T47D (cell line): ENCODE data around the gene CPEB1.

Experiments
- DNase-seq, 2 experiments: peaks; one replicate each; pipeline versions ENCODE4 v3.0.0 to v3.0.0-alpha.2; 2011 to 2012; ENCODE audit warnings: low read depth in 1 of 2, low spot score in 1 of 2
- JUND ChIP-seq: IDR thresholded peaks from 2 replicates; pipeline ENCODE4 v1.6.1; 2012; ENCODE audit warnings: low read depth
- in situ Hi-C: cut with HindIII; loops from 2 replicates; pipeline ENCODE4 v1.10.0; 2016; ENCODE audit warnings: low sequenced_read_pairs, low pct_unique_long_range_greater_than_20kb

CPEB1 gene

DNA sequence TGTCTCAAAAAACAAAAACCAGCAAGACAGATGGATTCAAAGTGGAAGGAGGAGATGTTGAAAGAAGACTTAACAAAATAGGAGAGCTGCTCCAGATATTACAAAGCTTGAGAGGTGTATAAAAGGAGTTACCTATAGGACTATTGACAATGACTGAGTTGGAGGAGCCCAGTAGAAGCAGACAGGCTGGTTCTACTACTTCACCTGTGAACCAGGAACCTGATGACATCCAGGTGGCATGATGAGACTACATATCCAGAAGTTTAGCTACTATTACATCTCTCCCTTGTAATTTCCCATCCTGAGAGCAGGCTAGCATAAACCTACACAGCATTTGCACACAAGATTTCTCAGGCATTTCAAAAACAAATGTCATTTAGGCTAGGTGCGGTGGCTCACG lies 49.3 kb downstream of the CPEB1 start:
- no peak for TF ChIP-seq JUND
- peak in 1 of 2 experiments; percentile 79 for DNase-seq
- in situ Hi-C loops = no loop called here

DNA sequence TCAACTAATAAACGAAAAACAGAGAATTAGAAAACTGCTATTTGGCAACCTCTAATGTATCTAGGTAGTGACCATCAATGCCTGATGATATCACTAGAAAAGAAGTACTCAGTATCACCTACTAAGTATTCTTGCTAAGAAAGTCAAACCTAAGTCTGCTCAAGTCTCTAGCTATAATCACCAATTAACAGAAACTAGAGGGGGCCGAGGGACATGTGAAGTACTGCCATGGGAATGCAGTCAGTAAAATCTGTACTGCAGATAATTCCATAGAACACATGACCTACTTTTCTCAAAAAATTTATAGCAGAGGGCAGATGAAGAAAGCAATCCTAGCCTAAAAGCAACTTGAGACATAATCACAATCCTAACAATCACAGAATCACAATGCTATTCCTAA lies 51.4 kb downstream of the CPEB1 start:
- no peak for TF ChIP-seq JUND
- no peak for DNase-seq
- in situ Hi-C loops = no loop called here

DNA sequence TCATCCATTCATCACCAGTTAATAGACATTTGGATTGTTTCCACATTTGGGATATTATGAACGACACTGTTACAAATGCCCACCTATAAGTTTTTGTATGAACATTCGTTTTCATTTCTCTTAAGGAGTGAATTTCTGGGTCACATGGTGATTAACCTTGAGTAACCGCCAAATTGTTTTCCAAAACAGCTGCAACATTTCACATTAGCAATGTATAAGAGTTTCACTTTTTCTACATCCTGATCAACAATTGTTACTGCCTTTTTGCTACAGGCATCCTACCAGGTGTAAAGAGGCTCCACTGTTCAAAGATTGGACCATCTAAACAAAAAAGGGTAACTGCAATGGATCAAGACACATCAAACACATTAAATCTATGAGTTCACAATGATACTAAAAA lies 52.0 kb downstream of the CPEB1 start:
- no peak for DNase-seq
- no peak for TF ChIP-seq JUND
- in situ Hi-C loops = no loop called here

DNA sequence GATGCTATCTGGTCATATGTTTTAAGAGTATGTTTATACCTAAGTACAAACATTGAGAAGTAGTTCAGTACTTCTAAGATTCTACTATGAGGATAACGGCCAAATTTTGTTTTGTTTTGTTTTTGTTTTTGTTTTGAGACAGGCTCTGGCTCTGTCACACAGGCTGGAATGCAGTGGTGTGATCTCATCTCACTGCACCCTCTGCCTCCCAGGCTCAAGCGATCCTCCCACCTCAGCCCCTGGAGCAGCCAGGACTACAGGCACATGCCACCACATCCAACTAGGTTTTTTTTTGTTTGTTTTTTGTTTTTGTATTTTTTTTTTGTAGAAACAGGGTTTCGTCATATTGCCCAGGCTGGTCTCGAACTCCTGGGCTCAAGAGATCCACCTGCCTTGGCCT lies 59.4 kb downstream of the CPEB1 start:
- in situ Hi-C loops = no loop called here
- no peak for DNase-seq
- TF ChIP-seq JUND = no peak

DNA sequence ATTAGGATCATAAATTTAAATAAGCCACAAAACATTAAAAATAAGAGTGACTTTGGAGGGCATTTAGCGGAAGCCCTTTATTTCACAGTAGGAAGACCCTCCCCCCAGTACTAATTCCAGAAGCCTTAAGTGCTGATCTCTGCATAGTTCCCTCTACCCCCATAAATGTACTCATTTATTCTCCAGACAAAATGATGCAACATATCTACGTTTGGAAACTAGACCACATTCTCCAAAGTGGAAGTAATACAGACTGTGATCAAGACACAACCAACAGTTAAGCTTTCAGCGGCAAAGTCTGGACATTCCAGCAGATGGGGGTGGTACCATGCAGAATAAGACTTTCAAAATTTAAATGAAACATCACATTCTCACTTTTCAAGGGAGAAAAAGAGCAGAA lies 62.1 kb downstream of the CPEB1 start:
- DNase-seq = peak in 1 of 2 experiments; percentile 33
- in situ Hi-C loops = no loop called here
- no peak for TF ChIP-seq JUND

DNA sequence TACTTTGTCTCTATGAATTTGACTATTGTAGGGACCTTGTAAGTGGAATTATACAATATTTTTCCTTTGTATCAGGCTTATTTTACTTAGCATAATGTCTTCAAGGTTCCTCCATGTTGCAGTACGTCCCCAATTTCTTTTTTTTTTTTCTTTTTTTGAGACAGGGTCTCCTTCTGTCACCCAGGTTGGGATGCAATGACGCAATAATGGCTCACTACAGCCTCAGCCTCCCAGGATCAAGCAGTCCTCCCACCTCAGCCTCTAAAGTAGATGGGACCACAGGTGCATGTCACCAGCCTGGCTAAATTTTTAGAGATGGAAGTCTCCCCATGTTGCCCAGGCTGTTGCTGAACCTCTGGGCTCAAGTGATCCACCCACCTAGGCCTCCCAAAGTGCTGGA lies 66.5 kb downstream of the CPEB1 start:
- no peak for DNase-seq
- in situ Hi-C loops = no loop called here
- no peak for TF ChIP-seq JUND

DNA sequence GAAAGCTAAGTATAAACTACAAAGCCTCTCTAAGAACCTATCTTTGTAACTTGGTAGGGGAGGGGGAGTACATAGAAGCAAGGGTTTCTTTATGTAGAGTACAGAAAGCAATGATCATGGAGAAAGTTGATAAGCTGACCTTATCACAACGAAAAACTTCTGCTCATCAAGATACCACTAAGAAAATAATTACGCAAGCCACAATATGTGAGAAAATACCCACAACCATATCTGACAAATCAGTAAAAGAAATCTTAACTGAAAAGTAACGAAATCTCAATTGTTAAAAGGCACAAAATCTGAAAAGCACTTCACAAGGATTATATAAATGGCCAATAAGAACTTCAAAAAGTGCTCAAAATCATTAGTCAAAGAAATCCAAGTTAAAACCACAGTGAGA lies 71.8 kb downstream of the CPEB1 start:
- TF ChIP-seq JUND = no peak
- in situ Hi-C loops = no loop called here
- DNase-seq = no peak

DNA sequence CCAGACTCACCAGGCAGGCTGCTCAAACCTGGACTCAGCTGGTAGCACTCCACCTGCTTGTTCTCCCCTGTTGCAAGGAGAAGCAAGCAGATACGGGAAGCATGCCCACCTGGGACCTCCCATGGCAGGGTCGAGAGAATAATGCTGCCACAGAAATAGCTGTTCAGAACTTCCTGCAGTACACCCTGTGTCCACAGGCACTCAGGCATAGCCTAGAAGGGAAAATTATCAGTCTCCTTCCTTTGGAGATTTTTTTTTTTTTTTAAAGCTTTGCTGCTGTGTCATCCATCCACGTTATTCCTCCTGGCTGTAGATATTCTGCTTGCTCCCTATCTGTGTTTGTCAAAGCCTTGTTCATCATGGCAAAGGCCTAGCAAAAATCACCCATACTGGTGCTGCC lies 74.2 kb downstream of the CPEB1 start:
- no peak for TF ChIP-seq JUND
- DNase-seq = no peak
- in situ Hi-C loops = no loop called here

DNA sequence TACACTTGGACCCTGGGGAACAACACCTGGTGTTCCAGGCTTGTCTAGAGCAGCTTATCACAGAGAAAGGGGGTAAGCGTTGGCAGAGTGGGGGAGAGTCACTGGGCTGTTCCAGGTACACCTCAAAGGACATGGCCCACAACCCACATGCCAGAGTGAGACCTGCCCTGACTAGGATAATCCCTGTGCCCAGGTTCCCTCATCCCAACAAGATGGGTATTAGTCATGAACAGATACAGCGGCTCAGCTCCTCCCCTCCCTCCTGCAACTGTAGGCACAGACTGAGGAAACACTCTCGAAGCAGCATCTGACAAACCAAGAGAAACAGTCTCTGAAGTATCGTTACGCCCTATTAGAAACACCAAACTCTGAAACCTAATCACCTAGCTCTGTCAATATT lies 74.9 kb downstream of the CPEB1 start:
- TF ChIP-seq JUND = no peak
- in situ Hi-C loops = no loop called here
- no peak for DNase-seq

DNA sequence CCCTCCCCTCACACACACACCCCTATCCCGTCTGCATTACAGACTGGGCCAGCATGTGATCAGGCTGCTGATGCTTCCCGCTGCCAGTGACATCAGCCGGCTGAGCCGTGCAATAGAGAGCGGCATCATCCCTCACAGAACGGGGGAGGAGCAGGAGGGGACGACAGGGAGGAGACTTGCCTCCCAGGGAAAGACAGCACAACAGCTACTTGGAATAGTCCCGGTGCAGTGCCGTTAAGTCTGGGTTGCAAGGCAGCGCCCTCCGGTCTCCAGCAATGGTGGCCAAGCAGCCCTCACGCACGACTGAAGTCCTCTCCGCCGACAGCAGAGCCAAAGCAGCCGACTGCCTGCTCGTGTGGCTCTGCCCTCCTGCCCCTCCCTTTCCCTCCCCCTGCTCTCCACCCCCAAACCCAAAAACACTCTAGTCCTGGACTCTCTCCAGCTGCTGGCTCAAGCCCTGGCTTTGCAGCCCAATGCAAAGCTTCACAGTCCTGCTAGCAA lies 75.4 kb downstream of the CPEB1 start:
- in situ Hi-C loops = no loop called here
- DNase-seq = no peak
- no peak for TF ChIP-seq JUND

DNA sequence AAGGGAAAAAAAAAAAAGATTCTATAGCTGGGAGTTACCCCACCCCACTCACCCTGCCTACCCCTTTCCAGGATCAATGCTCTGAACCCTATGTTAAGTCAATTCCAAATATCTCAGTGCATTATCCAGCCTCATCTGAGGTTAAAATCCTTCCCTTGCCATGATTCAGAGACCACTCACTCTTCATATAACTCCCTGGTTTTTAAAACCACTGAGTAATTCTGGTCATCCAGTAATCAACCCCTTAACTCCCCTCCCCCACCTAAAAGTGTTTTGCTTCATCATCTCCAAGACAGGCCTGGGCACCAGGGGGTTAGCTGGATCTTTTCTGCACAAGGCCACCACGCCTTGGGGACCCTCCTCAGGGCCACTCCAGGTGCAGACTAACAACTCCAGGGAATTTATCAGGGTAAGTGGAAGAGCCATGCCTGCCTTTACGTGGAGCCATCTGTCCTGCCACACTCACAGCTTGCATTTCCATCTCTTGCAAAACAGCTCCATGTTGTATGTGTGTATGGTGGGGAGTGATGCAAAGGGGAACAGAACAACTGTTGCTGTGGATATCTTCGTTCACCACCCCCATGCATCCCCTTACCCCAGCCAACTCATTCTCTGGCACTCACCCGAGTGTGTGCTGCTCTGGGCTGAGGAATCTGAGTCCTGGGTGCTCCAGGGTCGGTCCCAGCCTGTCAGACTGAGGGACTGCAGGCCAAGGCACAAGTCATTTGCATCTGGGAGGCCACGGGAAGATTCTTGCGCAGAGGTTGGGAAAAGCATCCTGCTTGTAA lies 76.2 kb downstream of the CPEB1 start:
- no peak for TF ChIP-seq JUND
- in situ Hi-C loops = no loop called here
- DNase-seq = no peak

DNA sequence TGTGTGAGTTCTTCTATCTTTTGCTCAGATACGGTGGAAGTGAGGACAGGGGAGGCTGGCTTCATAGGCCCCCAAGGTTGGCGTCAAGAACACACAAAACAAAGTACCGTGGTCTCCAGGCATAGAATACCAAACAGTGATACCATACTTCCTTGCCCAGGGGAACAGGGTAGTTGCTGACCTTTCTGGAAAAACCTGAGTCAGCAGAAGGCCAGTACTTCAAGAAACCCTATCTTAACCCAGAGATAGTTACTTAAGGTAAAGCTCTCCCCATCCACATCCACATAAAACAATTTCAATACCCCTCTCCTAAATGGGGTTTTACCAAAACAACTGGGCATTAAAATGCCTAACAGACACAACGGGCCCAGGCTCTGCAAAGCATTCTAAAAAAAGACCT lies 77.3 kb downstream of the CPEB1 start:
- in situ Hi-C loops = no loop called here

DNA sequence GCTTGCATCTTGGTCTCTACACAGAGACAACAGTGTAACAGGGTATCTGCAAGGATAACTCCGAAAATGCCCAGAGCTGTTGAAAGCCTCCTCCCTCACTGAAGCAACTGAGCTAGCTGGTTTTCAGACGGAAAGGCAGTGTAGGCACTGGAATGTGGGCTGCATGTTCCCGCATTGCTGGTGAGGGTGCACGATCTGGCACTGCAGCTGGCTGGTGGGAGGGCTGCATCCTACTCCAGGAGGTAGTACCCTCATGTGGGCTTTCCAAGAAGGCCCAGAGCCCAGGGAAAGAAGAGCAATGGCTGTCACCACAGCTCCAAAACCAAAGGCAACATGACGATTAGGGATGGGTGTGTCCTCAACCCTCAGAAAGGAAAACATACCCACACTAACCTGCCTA lies 78.2 kb downstream of the CPEB1 start:
- in situ Hi-C loops = no loop called here
- TF ChIP-seq JUND = no peak
- DNase-seq = no peak

More for the DNA sequence above, 77.3 kb downstream of the CPEB1 start:
- TF ChIP-seq JUND = no peak
- DNase-seq = no peak

DNA sequence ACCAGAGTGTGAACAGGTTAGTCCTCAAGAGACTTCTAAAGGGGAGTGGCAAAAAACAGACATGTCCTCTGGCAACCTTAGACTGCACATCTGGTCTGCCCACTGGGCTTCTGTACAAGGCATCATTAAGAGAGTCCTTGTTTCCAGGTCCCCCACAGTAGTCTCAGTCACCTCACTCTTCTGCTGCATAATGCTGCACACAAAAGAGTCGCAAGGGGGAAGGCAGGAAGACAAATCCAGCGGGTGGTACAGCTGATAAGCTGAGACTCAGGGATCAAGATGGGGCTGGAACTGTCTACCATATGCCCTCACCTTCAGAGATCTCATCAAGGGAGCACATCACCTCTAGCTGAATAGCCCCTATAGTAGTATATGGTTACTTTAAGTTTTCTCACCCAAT lies 79.5 kb downstream of the CPEB1 start:
- in situ Hi-C loops = no loop called here
- no peak for DNase-seq
- TF ChIP-seq JUND = no peak
